Ascending aorta (tissue), 2 donors: ENCODE results near the gene TMEM40. TPM values are rescaled to one million over a fixed set of nuclear protein-coding genes. Genes with fewer than 3 reads are reported as not detected.

Experiments used
- DNase-seq, 2 donors: peaks; one replicate each; pipeline ENCODE4 v3.0.0-alpha.2; 2019; ENCODE audit warnings: low spot score in 2 of 2
- H3K27ac ChIP-seq, 2 donors: fragments of 200-600 bp; sonication (generic); one replicate each; pipeline ENCODE4 v1.5.1; 2016 to 2017; ENCODE audit warnings: mild to moderate bottlenecking in 1 of 2
- H3K27me3 ChIP-seq: fragments of 200-600 bp; sonication (generic); one replicate; pipeline ENCODE4 v1.5.1; 2017
- H3K36me3 ChIP-seq, 2 donors: fragments of 200-600 bp; sonication (generic); one replicate each; pipeline ENCODE4 v1.5.1; 2016
- H3K4me1 ChIP-seq, 2 donors: fragments of 200-600 bp; sonication (generic); one replicate each; pipeline ENCODE4 v1.5.1; 2016 to 2017; ENCODE audit warnings: mild to moderate bottlenecking in 1 of 2
- H3K4me3 ChIP-seq, 2 donors: fragments of 200-600 bp; sonication (generic); one replicate each; pipeline ENCODE4 v1.5.1; 2016 to 2017; ENCODE audit warnings: mild to moderate bottlenecking in 1 of 2
- H3K9me3 ChIP-seq, 2 donors: fragments of 200-600 bp; sonication (generic); one replicate each; pipeline ENCODE4 v1.5.1; 2016
- intact Hi-C: fragments of 100-400 bp; cut with DNase I; formaldehyde crosslinking; loops from one replicate; pipeline ENCODE4 v1.15.1; 2023
- total RNA-seq: library from RNA; depleted of rRNA; stranded (reverse); fragments of >200 nt; gene quantifications from one replicate; pipeline ENCODE4 v1.1.0, GENCODE V29; 2016
- TF ChIP-seq, protein P1 (sequence below), 3 experiments: fragments of 200-600 bp in 2 of 3; fragments of 450-650 bp in 1 of 3; sonication (generic) in 2 of 3; IDR thresholded peaks; one replicate each; pipeline ENCODE4 v1.5.1; 2016 to 2019; ENCODE audit warnings: antibody characterized with exemption in 3 of 3, mild to moderate bottlenecking in 1 of 3, moderate library complexity in 1 of 3

TMEM40 gene
- total RNA-seq, 1 donor from 2014 or later, result not detected

- TF ChIP-seq, protein P1, sequence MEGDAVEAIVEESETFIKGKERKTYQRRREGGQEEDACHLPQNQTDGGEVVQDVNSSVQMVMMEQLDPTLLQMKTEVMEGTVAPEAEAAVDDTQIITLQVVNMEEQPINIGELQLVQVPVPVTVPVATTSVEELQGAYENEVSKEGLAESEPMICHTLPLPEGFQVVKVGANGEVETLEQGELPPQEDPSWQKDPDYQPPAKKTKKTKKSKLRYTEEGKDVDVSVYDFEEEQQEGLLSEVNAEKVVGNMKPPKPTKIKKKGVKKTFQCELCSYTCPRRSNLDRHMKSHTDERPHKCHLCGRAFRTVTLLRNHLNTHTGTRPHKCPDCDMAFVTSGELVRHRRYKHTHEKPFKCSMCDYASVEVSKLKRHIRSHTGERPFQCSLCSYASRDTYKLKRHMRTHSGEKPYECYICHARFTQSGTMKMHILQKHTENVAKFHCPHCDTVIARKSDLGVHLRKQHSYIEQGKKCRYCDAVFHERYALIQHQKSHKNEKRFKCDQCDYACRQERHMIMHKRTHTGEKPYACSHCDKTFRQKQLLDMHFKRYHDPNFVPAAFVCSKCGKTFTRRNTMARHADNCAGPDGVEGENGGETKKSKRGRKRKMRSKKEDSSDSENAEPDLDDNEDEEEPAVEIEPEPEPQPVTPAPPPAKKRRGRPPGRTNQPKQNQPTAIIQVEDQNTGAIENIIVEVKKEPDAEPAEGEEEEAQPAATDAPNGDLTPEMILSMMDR (IDR thresholded peaks at IDR 0.05), result no peak
- H3K27me3 ChIP-seq, result no peaks in the 10 kb centered on the region
- H3K9me3 ChIP-seq, result no peaks in the 10 kb centered on the region
- H3K4me3 ChIP-seq, result no peak overlapping the region
- H3K36me3 ChIP-seq, result no peaks in the 10 kb centered on the region
- no peak overlapping the region for H3K27ac ChIP-seq
- no peak for DNase-seq
- H3K4me1 ChIP-seq, result no peaks in the 10 kb centered on the region
- intact Hi-C loops, result no loop called here
Observed at GRCh38 chr3:12774619-12775018, 15.6 kb upstream of the TMEM40 start.

- TF ChIP-seq, protein P1 (IDR thresholded peaks at IDR 0.05), result no peak
- no peak overlapping the region for H3K27ac ChIP-seq
- no peak for DNase-seq
- H3K9me3 ChIP-seq, result no peaks in the 10 kb centered on the region
- no peaks in the 10 kb centered on the region for H3K27me3 ChIP-seq
- H3K36me3 ChIP-seq, result no peaks in the 10 kb centered on the region
- no peak overlapping the region for H3K4me3 ChIP-seq
- intact Hi-C loops, result no loop called here
- no peaks in the 10 kb centered on the region for H3K4me1 ChIP-seq
Observed at GRCh38 chr3:12773710-12774086, 14.6 kb upstream of the TMEM40 start.

DNA sequence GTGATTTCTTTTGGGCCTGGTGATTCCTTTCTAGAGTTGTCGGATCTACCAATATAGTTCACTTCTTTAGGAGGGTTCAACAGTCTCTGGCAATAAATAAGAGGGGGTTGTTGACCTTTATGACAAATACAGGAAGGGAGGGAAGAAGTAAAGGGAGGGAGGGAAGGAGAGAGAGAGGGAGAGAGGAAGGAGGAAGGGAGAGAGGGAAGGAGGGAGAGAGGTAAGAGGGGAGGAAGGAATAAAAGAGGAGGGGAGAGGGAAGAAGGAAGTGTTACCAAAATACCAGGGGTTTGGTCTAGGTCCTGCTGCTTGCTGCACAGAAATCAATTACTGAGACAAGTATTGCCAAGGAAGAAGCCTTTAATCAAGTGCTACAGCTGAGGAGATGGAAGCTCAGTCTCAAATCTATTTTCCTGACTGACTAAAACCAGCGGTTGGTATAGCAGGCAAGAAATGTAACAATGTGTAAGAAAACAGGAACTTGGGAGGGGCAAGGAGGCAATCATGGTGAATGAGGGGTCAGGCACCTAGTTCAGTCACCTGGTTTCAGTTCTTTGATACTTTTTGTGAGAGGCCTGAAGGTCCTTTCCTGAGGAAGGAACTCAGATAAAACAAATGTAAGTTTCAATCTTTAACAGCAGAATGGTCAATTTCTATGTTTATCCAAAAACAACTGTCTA is 14.1 kb upstream of the TMEM40 start:
- no peak overlapping the region for H3K27ac ChIP-seq
- no peaks in the 10 kb centered on the region for H3K27me3 ChIP-seq
- H3K4me3 ChIP-seq, result no peak overlapping the region
- H3K36me3 ChIP-seq, result no peaks in the 10 kb centered on the region
- TF ChIP-seq, protein P1 (IDR thresholded peaks at IDR 0.05), result no peak
- DNase-seq, result no peak
- no peaks in the 10 kb centered on the region for H3K4me1 ChIP-seq
- intact Hi-C loops, result no loop called here
- no peaks in the 10 kb centered on the region for H3K9me3 ChIP-seq

- TF ChIP-seq, protein P1 (IDR thresholded peaks at IDR 0.05), result no peak
- no peak overlapping the region for H3K4me3 ChIP-seq
- no peak for DNase-seq
- no peaks in the 10 kb centered on the region for H3K9me3 ChIP-seq
- no peaks in the 10 kb centered on the region for H3K4me1 ChIP-seq
- intact Hi-C loops, result no loop called here
- no peak overlapping the region for H3K27ac ChIP-seq
- H3K27me3 ChIP-seq, result no peaks in the 10 kb centered on the region
- no peaks in the 10 kb centered on the region for H3K36me3 ChIP-seq
Observed at GRCh38 chr3:12772462-12772861, 13.4 kb upstream of the TMEM40 start.

GRCh38 chr3:12771236-12771635 is 12.2 kb upstream of the TMEM40 start:
- no peaks in the 10 kb centered on the region for H3K36me3 ChIP-seq
- no peak for DNase-seq
- no peak overlapping the region for H3K4me3 ChIP-seq
- intact Hi-C loops, result no loop called here
- H3K4me1 ChIP-seq, result no peaks in the 10 kb centered on the region
- H3K27me3 ChIP-seq, result no peaks in the 10 kb centered on the region
- H3K9me3 ChIP-seq, result no peaks in the 10 kb centered on the region
- H3K27ac ChIP-seq, result no peak overlapping the region
- TF ChIP-seq, protein P1 (IDR thresholded peaks at IDR 0.05), result no peak

GRCh38 chr3:12769761-12770160 is 10.7 kb upstream of the TMEM40 start:
- H3K4me3 ChIP-seq, result no peak overlapping the region
- TF ChIP-seq, protein P1 (IDR thresholded peaks at IDR 0.05), result no peak
- no peaks in the 10 kb centered on the region for H3K27me3 ChIP-seq
- intact Hi-C loops, result no loop called here
- H3K36me3 ChIP-seq, result no peaks in the 10 kb centered on the region
- no peaks in the 10 kb centered on the region for H3K9me3 ChIP-seq
- DNase-seq, result no peak
- no peak overlapping the region for H3K27ac ChIP-seq
- H3K4me1 ChIP-seq, result no peaks in the 10 kb centered on the region
